ENCODE data around the gene WFIKKN2.

DNA sequence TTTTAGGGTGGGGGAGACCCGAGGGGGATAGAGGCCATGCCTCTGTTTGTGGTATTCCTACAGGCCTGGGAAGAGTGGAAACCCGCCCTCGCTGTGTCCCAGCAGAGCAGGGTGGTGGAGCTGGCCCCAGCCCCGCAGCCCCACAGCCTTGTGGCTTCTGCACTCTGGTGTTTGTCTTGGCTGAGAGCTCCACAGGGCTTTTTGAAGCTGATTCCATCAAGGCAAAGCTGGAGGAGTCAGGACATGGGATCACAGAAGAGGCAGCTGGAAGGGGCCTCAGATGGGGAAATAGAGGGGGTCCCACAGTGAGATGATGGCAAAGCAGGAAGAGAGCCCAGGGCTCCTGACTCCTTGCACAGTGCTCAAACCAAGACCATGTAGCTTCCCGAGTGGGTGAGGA is 5.0 kb upstream of the WFIKKN2 start:
- TF ChIP-seq, protein P1, sequence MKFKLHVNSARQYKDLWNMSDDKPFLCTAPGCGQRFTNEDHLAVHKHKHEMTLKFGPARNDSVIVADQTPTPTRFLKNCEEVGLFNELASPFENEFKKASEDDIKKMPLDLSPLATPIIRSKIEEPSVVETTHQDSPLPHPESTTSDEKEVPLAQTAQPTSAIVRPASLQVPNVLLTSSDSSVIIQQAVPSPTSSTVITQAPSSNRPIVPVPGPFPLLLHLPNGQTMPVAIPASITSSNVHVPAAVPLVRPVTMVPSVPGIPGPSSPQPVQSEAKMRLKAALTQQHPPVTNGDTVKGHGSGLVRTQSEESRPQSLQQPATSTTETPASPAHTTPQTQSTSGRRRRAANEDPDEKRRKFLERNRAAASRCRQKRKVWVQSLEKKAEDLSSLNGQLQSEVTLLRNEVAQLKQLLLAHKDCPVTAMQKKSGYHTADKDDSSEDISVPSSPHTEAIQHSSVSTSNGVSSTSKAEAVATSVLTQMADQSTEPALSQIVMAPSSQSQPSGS (tag by site-specific recombination; IDR thresholded peaks at IDR 0.05; ENCODE audit: low read depth) = no peak
- TF ChIP-seq, protein P2, sequence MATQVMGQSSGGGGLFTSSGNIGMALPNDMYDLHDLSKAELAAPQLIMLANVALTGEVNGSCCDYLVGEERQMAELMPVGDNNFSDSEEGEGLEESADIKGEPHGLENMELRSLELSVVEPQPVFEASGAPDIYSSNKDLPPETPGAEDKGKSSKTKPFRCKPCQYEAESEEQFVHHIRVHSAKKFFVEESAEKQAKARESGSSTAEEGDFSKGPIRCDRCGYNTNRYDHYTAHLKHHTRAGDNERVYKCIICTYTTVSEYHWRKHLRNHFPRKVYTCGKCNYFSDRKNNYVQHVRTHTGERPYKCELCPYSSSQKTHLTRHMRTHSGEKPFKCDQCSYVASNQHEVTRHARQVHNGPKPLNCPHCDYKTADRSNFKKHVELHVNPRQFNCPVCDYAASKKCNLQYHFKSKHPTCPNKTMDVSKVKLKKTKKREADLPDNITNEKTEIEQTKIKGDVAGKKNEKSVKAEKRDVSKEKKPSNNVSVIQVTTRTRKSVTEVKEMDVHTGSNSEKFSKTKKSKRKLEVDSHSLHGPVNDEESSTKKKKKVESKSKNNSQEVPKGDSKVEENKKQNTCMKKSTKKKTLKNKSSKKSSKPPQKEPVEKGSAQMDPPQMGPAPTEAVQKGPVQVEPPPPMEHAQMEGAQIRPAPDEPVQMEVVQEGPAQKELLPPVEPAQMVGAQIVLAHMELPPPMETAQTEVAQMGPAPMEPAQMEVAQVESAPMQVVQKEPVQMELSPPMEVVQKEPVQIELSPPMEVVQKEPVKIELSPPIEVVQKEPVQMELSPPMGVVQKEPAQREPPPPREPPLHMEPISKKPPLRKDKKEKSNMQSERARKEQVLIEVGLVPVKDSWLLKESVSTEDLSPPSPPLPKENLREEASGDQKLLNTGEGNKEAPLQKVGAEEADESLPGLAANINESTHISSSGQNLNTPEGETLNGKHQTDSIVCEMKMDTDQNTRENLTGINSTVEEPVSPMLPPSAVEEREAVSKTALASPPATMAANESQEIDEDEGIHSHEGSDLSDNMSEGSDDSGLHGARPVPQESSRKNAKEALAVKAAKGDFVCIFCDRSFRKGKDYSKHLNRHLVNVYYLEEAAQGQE (tag by site-specific recombination; IDR thresholded peaks at IDR 0.05) = no peak
- TF ChIP-seq CTCF (tag by site-specific recombination; IDR thresholded peaks at IDR 0.05) (no peak), ZBTB10 (tag by site-specific recombination; IDR thresholded peaks at IDR 0.05) (no peak), ZNF121 (tag by site-specific recombination; IDR thresholded peaks at IDR 0.05) (no peak), ZBTB8A (tag by site-specific recombination; IDR thresholded peaks at IDR 0.05) (no peak), ZFHX2 (tag by site-specific recombination; conservative IDR thresholded peaks at IDR 0.05) (no peak), ZNF366 (tag by site-specific recombination; conservative IDR thresholded peaks at IDR 0.05) (no peak), ZNF664 (tag by site-specific recombination; IDR thresholded peaks at IDR 0.05) (no peak), YY2 (tag by site-specific recombination; IDR thresholded peaks at IDR 0.05) (no peak), ZNF416 (tag by site-specific recombination; IDR thresholded peaks at IDR 0.05) (no peak)
- TF ChIP-seq, protein P3, sequence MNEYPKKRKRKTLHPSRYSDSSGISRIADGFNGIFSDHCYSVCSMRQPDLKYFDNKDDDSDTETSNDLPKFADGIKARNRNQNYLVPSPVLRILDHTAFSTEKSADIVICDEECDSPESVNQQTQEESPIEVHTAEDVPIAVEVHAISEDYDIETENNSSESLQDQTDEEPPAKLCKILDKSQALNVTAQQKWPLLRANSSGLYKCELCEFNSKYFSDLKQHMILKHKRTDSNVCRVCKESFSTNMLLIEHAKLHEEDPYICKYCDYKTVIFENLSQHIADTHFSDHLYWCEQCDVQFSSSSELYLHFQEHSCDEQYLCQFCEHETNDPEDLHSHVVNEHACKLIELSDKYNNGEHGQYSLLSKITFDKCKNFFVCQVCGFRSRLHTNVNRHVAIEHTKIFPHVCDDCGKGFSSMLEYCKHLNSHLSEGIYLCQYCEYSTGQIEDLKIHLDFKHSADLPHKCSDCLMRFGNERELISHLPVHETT (tag by site-specific recombination; IDR thresholded peaks at IDR 0.05) = no peak

All from HEK293 (cell line).